NCI-H446 (cell line): ENCODE data around the gene MROH7.

Experiments used
- DNase-seq, 2 experiments: peaks; one replicate each; lab custom pipeline; 2025; lab: John Stamatoyannopoulos, UW

The MROH7 gene

GRCh38 chr1:54651608-54652007 is 10.0 kb downstream of the MROH7 start:
- no peak for DNase-seq

- no peak for DNase-seq
Measured at GRCh38 chr1:54652168-54652567, 10.6 kb downstream of the MROH7 start.

GRCh38 chr1:54653036-54653435 is 11.4 kb downstream of the MROH7 start:
- no peak for DNase-seq

- DNase-seq = no peak
Measured at GRCh38 chr1:54658164-54658913, 16.8 kb downstream of the MROH7 start.

- no peak for DNase-seq
Measured at GRCh38 chr1:54663725-54664124, 22.1 kb downstream of the MROH7 start.

- no peak for DNase-seq
Measured at GRCh38 chr1:54664364-54664763, 22.8 kb downstream of the MROH7 start.

- DNase-seq = no peak
Measured at GRCh38 chr1:54665852-54666251, 24.3 kb downstream of the MROH7 start.

- no peak for DNase-seq
Measured at GRCh38 chr1:54666333-54666732, 24.7 kb downstream of the MROH7 start.

- DNase-seq = no peak
Measured at GRCh38 chr1:54667797-54668196, 26.2 kb downstream of the MROH7 start.

- DNase-seq = no peak
Measured at GRCh38 chr1:54668567-54668966, 27.0 kb downstream of the MROH7 start.

GRCh38 chr1:54671985-54672608 is 30.5 kb downstream of the MROH7 start:
- peak; percentile 49 to 62 for DNase-seq

- no peak for DNase-seq
Measured at GRCh38 chr1:54678776-54679643, 37.4 kb downstream of the MROH7 start.

GRCh38 chr1:54679706-54680105 is 38.1 kb downstream of the MROH7 start:
- no peak for DNase-seq

- DNase-seq = no peak
Measured at GRCh38 chr1:54680387-54680786, 38.8 kb downstream of the MROH7 start.

- DNase-seq = no peak
Measured at GRCh38 chr1:54681358-54681757, 39.8 kb downstream of the MROH7 start.

GRCh38 chr1:54683453-54683852 is 41.9 kb downstream of the MROH7 start:
- no peak for DNase-seq

- no peak for DNase-seq
Measured at GRCh38 chr1:54685335-54685905, 43.8 kb downstream of the MROH7 start.

- DNase-seq = no peak
Measured at GRCh38 chr1:54686155-54686554, 44.6 kb downstream of the MROH7 start.

GRCh38 chr1:54694771-54695170 is 53.2 kb downstream of the MROH7 start:
- no peak for DNase-seq

- DNase-seq = no peak
Measured at GRCh38 chr1:54695221-54695620, 53.6 kb downstream of the MROH7 start.

- no peak for DNase-seq
Measured at GRCh38 chr1:54695764-54696163, 54.2 kb downstream of the MROH7 start.

GRCh38 chr1:54696262-54696661 is 54.7 kb downstream of the MROH7 start:
- DNase-seq = no peak
